ENCODE data around the gene OSBP. TPM values are rescaled to one million over a fixed set of nuclear protein-coding genes. Genes with fewer than 3 reads are reported as not detected.

The OSBP gene
- total and polyA plus RNA-seq, 2 experiments from 2014 or later, result 11.0 to 39.3 TPM

DNA sequence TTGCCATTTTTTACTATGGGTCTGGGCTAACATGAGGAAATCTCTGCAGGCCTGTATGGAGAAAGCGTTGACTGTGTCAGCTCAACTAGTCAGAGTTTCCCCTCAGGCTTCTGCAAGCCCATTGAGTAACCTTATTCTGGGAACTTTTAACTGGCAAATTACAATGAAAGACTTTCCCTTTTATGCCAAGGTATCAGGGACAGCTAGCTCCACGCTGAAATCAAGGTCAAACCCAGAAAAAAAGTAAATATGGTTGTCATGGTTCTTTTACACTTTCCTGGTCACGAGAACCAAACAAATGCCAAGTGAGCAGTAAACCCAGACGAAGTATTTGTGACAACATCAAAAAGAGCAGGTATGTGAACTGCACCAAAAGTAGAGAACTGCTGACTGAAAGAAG, 13.8 kb downstream of the OSBP start:
- no peaks in the 10 kb centered on the region for H3K9me2 ChIP-seq (ENCODE audit: insufficient read depth)

More for the DNA sequence above, 13.8 kb downstream of the OSBP start:
- Mint-ChIP-seq H3K4me1 (no peaks in the 10 kb centered on the region), H3K4me3 (no peak overlapping the region), H3K27ac (no peak overlapping the region), H3K27me3 (ENCODE audit: insufficient read depth, low read depth, poor library complexity) (no peaks in the 10 kb centered on the region), H3K36me3 (ENCODE audit: low read depth) (peaks cover 71% of the 10 kb centered on the region), H3K9me3 (no peaks in the 10 kb centered on the region)
- peaks cover 14% of the 10 kb centered on the region for H4K20me1 ChIP-seq (replicated peaks; ENCODE audit: insufficient read depth)
- no peak overlapping the region for H3K27ac ChIP-seq (ENCODE audit: low read depth)
- H3K4me3 ChIP-seq, result no peak overlapping the region
- H3K27me3 ChIP-seq (ENCODE audit: insufficient read depth), result no peaks in the 10 kb centered on the region
- H3K4me1 ChIP-seq (ENCODE audit: insufficient read depth), result no peaks in the 10 kb centered on the region
- no peaks in the 10 kb centered on the region for H3F3A ChIP-seq (replicated peaks; ENCODE audit: low read depth)
- ATAC-seq, result no peak
- peaks cover 14% of the 10 kb centered on the region for H3K79me2 ChIP-seq (replicated peaks; ENCODE audit: insufficient read depth)
- no peak for DNase-seq (ENCODE audit: low spot score)
- no peak overlapping the region for H3K4me2 ChIP-seq
- peaks cover 38% of the 10 kb centered on the region for H3K36me3 ChIP-seq (ENCODE audit: insufficient read depth)
- no peak overlapping the region for H2AFZ ChIP-seq
- TF ChIP-seq ZNF114 (CRISPR knock-in tag; IDR thresholded peaks at IDR 0.05) (no peak), STAT1 (IDR thresholded peaks at IDR 0.05; ENCODE audit: unreplicated experiment) (no peak), REST (IDR thresholded peaks at IDR 0.05; ENCODE audit: unreplicated experiment) (no peak), CTCF (conservative IDR thresholded peaks at IDR 0.05; ENCODE audit: low read depth in 2 of 2) (no peak), JUNB (IDR thresholded peaks at IDR 0.05; ENCODE audit: unreplicated experiment) (no peak), EZH2phosphoT487 (IDR thresholded peaks at IDR 0.05; ENCODE audit: unreplicated experiment) (no peak), NANOG (IDR thresholded peaks at IDR 0.05; ENCODE audit: borderline replicate concordance) (no peak), POLR2AphosphoS5 (IDR thresholded peaks at IDR 0.05; ENCODE audit: low read depth) (no peak), CREB1 (CRISPR knock-in tag; IDR thresholded peaks at IDR 0.05; ENCODE audit: low read depth) (no peak), ZNF331 (CRISPR knock-in tag; IDR thresholded peaks at IDR 0.05; ENCODE audit: low read depth) (no peak), EZH2 (IDR thresholded peaks at IDR 0.05; ENCODE audit: low read depth, unreplicated experiment) (no peak)
- TF ChIP-seq, protein P1, sequence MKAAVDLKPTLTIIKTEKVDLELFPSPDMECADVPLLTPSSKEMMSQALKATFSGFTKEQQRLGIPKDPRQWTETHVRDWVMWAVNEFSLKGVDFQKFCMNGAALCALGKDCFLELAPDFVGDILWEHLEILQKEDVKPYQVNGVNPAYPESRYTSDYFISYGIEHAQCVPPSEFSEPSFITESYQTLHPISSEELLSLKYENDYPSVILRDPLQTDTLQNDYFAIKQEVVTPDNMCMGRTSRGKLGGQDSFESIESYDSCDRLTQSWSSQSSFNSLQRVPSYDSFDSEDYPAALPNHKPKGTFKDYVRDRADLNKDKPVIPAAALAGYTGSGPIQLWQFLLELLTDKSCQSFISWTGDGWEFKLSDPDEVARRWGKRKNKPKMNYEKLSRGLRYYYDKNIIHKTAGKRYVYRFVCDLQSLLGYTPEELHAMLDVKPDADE (IDR thresholded peaks at IDR 0.05), result no peak
- TF ChIP-seq, protein P2, sequence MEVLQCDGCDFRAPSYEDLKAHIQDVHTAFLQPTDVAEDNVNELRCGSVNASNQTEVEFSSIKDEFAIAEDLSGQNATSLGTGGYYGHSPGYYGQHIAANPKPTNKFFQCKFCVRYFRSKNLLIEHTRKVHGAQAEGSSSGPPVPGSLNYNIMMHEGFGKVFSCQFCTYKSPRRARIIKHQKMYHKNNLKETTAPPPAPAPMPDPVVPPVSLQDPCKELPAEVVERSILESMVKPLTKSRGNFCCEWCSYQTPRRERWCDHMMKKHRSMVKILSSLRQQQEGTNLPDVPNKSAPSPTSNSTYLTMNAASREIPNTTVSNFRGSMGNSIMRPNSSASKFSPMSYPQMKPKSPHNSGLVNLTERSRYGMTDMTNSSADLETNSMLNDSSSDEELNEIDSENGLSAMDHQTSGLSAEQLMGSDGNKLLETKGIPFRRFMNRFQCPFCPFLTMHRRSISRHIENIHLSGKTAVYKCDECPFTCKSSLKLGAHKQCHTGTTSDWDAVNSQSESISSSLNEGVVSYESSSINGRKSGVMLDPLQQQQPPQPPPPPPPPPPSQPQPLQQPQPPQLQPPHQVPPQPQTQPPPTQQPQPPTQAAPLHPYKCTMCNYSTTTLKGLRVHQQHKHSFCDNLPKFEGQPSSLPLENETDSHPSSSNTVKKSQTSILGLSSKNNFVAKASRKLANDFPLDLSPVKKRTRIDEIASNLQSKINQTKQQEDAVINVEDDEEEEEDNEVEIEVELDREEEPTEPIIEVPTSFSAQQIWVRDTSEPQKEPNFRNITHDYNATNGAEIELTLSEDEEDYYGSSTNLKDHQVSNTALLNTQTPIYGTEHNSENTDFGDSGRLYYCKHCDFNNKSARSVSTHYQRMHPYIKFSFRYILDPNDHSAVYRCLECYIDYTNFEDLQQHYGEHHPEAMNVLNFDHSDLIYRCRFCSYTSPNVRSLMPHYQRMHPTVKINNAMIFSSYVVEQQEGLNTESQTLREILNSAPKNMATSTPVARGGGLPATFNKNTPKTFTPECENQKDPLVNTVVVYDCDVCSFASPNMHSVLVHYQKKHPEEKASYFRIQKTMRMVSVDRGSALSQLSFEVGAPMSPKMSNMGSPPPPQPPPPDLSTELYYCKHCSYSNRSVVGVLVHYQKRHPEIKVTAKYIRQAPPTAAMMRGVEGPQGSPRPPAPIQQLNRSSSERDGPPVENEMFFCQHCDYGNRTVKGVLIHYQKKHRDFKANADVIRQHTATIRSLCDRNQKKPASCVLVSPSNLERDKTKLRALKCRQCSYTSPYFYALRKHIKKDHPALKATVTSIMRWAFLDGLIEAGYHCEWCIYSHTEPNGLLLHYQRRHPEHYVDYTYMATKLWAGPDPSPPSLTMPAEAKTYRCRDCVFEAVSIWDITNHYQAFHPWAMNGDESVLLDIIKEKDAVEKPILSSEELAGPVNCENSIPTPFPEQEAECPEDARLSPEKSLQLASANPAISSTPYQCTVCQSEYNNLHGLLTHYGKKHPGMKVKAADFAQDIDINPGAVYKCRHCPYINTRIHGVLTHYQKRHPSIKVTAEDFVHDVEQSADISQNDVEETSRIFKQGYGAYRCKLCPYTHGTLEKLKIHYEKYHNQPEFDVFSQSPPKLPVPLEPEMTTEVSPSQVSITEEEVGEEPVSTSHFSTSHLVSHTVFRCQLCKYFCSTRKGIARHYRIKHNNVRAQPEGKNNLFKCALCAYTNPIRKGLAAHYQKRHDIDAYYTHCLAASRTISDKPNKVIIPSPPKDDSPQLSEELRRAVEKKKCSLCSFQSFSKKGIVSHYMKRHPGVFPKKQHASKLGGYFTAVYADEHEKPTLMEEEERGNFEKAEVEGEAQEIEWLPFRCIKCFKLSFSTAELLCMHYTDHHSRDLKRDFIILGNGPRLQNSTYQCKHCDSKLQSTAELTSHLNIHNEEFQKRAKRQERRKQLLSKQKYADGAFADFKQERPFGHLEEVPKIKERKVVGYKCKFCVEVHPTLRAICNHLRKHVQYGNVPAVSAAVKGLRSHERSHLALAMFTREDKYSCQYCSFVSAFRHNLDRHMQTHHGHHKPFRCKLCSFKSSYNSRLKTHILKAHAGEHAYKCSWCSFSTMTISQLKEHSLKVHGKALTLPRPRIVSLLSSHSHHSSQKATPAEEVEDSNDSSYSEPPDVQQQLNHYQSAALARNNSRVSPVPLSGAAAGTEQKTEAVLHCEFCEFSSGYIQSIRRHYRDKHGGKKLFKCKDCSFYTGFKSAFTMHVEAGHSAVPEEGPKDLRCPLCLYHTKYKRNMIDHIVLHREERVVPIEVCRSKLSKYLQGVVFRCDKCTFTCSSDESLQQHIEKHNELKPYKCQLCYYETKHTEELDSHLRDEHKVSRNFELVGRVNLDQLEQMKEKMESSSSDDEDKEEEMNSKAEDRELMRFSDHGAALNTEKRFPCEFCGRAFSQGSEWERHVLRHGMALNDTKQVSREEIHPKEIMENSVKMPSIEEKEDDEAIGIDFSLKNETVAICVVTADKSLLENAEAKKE (CRISPR knock-in tag; IDR thresholded peaks at IDR 0.05), result no peak
